K562 (cell line): ENCODE data around the gene UBE2U. TPM values are rescaled to one million over a fixed set of nuclear protein-coding genes. Genes with fewer than 3 reads are reported as not detected.
"Not testable (repeated sequence)": the region's sequence is repeated elsewhere in the genome, so short reads cannot be mapped to it uniquely, and the experiment has no call there.

Experiments
- ATAC-seq: fragments of 200-7000 bp; cut with Tn5 transposase; 3 replicates; pipeline ENCODE4 v1.9.1; 2020; ENCODE audit warnings: moderate library complexity
- BruUV-seq: library from RNA; stranded (reverse); fragments of 400-500 nt; replicated peaks from 2 replicates; lab custom pipeline; 2021; lab: Mats Ljungman, UMichigan
- CTCF ChIA-PET: fragments of 300-600 bp; formaldehyde crosslinking; extraction: SDS; loops from one replicate; lab custom pipeline; 2021; ENCODE audit warnings: low intra/inter-chr PET ratio; lab: Yijun Ruan, JAX
- POLR2A ChIA-PET: fragments of 300-600, 350-650 bp; sonication (Branson Sonifier 250); formaldehyde crosslinking; extraction: SDS; loops from one replicate; lab custom pipeline; 2021; ENCODE audit warnings: antibody characterized with exemption, inconsistent platforms; lab: Yijun Ruan, JAX
- DNase-seq, 4 experiments: peaks; one replicate each; pipeline versions ENCODE4 v3.0.0 to v3.0.0-alpha.2; 2011 to 2018; ENCODE audit warnings: low spot score in 3 of 4, mixed read lengths in 3 of 4; ENCODE audit errors: extremely low read depth in 1 of 4
- FAIRE-seq: peaks from 2 replicates; lab custom pipeline; 2011; peaks lifted over from hg19 to GRCh38; lab: Jason Lieb, UNC
- H2AFZ ChIP-seq: 2 replicates; pipeline ENCODE4 v1.6.0; 2011; ENCODE audit warnings: low read depth, low read length, control low read depth, inconsistent platforms
- H3K27ac ChIP-seq: fragments of 200-600 bp; 3 replicates; pipeline ENCODE4 v1.8.0; 2011; ENCODE audit warnings: low read depth, mild to moderate bottlenecking, control low read depth, inconsistent platforms, low read length, moderate library complexity, mixed read lengths; ENCODE audit errors: extremely low read depth
- H3K27me3 ChIP-seq, 2 experiments: fragments of 300-600 bp in 1 of 2; 2 replicates in 1 of 2; 3 replicates in 1 of 2; pipeline versions ENCODE4 v1.6.0 to v1.8.0; 2011; ENCODE audit warnings: inconsistent platforms in 2 of 2, low read length in 2 of 2, mild to moderate bottlenecking in 1 of 2, mixed read lengths in 1 of 2, moderate library complexity in 1 of 2; ENCODE audit not compliant: control insufficient read depth in 2 of 2, insufficient read depth in 2 of 2
- H3K36me3 ChIP-seq: fragments of 300-600 bp; 3 replicates; pipeline ENCODE4 v1.8.0; 2011; ENCODE audit warnings: mild to moderate bottlenecking, low read length, inconsistent platforms; ENCODE audit not compliant: control insufficient read depth, insufficient read depth
- H3K4me1 ChIP-seq, 2 experiments: fragments of 200-600 bp in 1 of 2; replicated peaks in 1 of 2; 2 replicates in 1 of 2; 3 replicates in 1 of 2; pipeline versions ENCODE4 v1.5.1 to v1.8.0; 2011; ENCODE audit warnings: inconsistent platforms in 2 of 2, low read length in 2 of 2, mild to moderate bottlenecking in 1 of 2, mixed read lengths in 1 of 2, moderate library complexity in 1 of 2; ENCODE audit not compliant: control insufficient read depth in 2 of 2, insufficient read depth in 2 of 2
- H3K4me2 ChIP-seq: 2 replicates; pipeline ENCODE4 v1.6.1; 2011; ENCODE audit warnings: low read length, control low read depth, inconsistent platforms, mixed read lengths; ENCODE audit not compliant: insufficient read depth
- H3K4me3 ChIP-seq: fragments of 200-600 bp; sonication (generic), shearing (Covaris generic); 2 replicates; pipeline ENCODE4 v1.5.1; 2016; ENCODE audit warnings: control low read depth, inconsistent platforms
- H3K79me2 ChIP-seq: fragments of 200-600 bp; 3 replicates; pipeline ENCODE4 v1.8.0; 2011; ENCODE audit warnings: low read length, inconsistent platforms; ENCODE audit not compliant: control insufficient read depth, insufficient read depth
- H3K9ac ChIP-seq, 2 experiments: 2 replicates each; pipeline versions ENCODE4 v1.6.0 to v1.6.1; 2011; ENCODE audit warnings: low read depth in 2 of 2, low read length in 2 of 2, control low read depth in 1 of 2, inconsistent platforms in 1 of 2, mild to moderate bottlenecking in 1 of 2, mixed read lengths in 1 of 2; ENCODE audit not compliant: insufficient read depth in 1 of 2
- H3K9me1 ChIP-seq: one replicate; pipeline ENCODE4 v1.6.0; 2011; ENCODE audit warnings: inconsistent platforms, mild to moderate bottlenecking, low read length, moderate library complexity; ENCODE audit not compliant: control insufficient read depth, insufficient read depth
- H3K9me3 ChIP-seq: replicated peaks from 2 replicates; pipeline ENCODE4 v1.5.1; 2011; ENCODE audit warnings: low read depth, low read length, inconsistent platforms; ENCODE audit not compliant: control insufficient read depth, insufficient read depth
- H4K20me1 ChIP-seq: replicated peaks from 2 replicates; pipeline ENCODE4 v1.6.1; 2011; ENCODE audit warnings: low read length, inconsistent platforms, mixed read lengths; ENCODE audit not compliant: control insufficient read depth, insufficient read depth
- ERF ChIP-seq: fragments of 450-650 bp; formaldehyde crosslinking; IDR thresholded peaks from 2 replicates; pipeline ENCODE4 v1.4.0; 2020; ENCODE audit warnings: mild to moderate bottlenecking, mixed read lengths
- FOSL1 ChIP-seq: fragments of 200-800 bp; sonication (Bioruptor generic); conservative IDR thresholded peaks from 2 replicates; pipeline ENCODE4 v1.6.1; 2016; ENCODE audit warnings: missing genetic modification characterization, missing compliant biosample characterization
- SMARCA4 ChIP-seq: fragments of 450-650 bp; IDR thresholded peaks from 2 replicates; pipeline ENCODE4 v1.6.1; 2016
- ZNF507 ChIP-seq: conservative IDR thresholded peaks from 2 replicates; pipeline ENCODE4 v1.6.1; 2017; ENCODE audit warnings: missing genetic modification characterization, missing compliant biosample characterization
- WGBS: fragments of 100-300 bp; shearing (Covaris generic); methylation state at CpG from one replicate; pipeline ENCODE4 v1.1.6; 2016; ENCODE audit warnings: low coverage, mixed read lengths; ENCODE audit not compliant: insufficient coverage; ENCODE audit errors: missing lambda C conversion rate; 5-methylcytosine and 5-hydroxymethylcytosine counted together
- in situ Hi-C: fragments of 300-500 bp; cut with MboI; formaldehyde crosslinking; loops from 4 replicates; pipeline ENCODE4 v1.15.0; 2018; ENCODE audit warnings: inconsistent platforms, mixed read lengths
- intact Hi-C: fragments of 100-400 bp; cut with micrococcal nuclease; formaldehyde crosslinking; loops from 2 replicates; pipeline ENCODE4 v1.14.2; 2022
- polyA plus RNA-seq, 8 experiments: library from polyadenylated mRNA; depleted of rRNA in 4 of 8; stranded (reverse) in 5 of 8; unstranded in 3 of 8; fragments of >200 nt; fragmentation: Nextera tagmentation in 2 of 8; fragmentation: Illumina TruSeq in 1 of 8; extraction: Ambion mirVana in 2 of 8; extraction: Trizol in 1 of 8; gene quantifications; 2 replicates each; pipeline versions ENCODE4 v1.2.1 to v1.2.3, GENCODE V29; 2011 to 2014; ENCODE audit warnings: inconsistent platforms in 1 of 8, missing spikeins in 1 of 8
- total RNA-seq, 7 experiments: library from RNA; depleted of rRNA in 6 of 7; stranded (reverse); fragments of >200 nt in 6 of 7; fragmentation: Illumina TruSeq in 2 of 7; extraction: Trizol in 2 of 7; gene quantifications; 2 replicates each; pipeline versions ENCODE4 v1.2.1 to v1.2.3, GENCODE V29; 2011 to 2021; ENCODE audit warnings: low replicate concordance in 1 of 7

The UBE2U gene
- total and polyA plus RNA-seq, 9 of the 15 experiments (the other 6 are each of a cell fraction or from before 2014, with no cell fraction given), result not detected

DNA sequence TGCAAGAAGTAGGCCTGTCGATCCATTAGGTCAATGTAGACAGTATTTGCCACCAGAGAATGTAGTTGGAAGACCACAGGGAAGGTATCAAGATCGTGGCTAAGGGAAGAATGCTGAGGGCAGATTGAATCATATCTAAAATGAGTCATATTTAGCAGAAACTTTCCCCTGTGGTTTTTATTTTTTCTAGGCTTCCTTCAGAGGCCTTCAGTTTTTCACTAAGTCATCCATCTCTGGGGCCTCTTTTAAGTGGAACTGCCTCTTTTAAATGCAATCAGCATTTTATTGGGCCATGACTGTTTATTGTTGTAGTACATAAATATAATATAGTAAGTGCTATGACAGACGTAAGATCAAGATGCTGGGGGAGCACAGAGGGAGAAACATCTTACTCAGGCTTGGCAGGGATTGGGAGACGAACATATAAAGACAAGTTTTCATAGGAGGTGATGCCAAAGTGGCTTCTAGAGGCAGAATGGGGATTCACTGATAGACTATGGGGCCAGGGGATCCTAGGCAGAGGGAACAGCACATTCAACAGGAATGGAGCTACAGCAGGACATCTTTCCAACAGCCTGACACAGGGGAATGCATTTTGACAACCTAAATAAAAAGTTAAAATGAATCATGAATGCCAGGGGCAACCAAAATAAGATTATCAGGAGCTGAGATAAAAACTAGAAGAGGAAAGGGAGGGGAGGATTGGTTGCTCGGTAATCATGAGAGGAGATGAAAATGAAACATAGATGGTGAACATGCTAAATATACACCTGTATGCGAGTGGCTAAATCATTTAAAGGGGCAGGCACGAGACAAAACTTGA lies 20.1 kb downstream of the UBE2U start:
- TF ChIP-seq SMARCA4, result no peak
- peak; percentile 74 for TF ChIP-seq FOSL1 (tag)
- TF ChIP-seq ZNF507 (tag), result 0 out of 2 replicates have a peak, but pooled peaks have one; percentile 15
- TF ChIP-seq ERF, result no peak
- WGBS, result under 1% methylated on average over 7 of the region's 7 CpGs
- in situ Hi-C loops, result no loop called here
- ChIA-PET CTCF (no interaction called here), POLR2A (no interaction called here)
- H3K9me3 ChIP-seq, result no peaks in the 10 kb centered on the region
- H3K36me3 ChIP-seq, result no peaks in the 10 kb centered on the region
- H3K4me2 ChIP-seq, result no peak overlapping the region
- DNase-seq (no peak), ATAC-seq (no peak), FAIRE-seq (no peak)
- no peak overlapping the region for H3K27ac ChIP-seq
- BruUV-seq, result no TSS peak
- no peak overlapping the region for H3K9ac ChIP-seq
- H3K4me1 ChIP-seq, result no peaks in the 10 kb centered on the region
- no peaks in the 10 kb centered on the region for H3K27me3 ChIP-seq
- H4K20me1 ChIP-seq, result no peaks in the 10 kb centered on the region
- intact Hi-C loops, result no loop called here
- no peaks in the 10 kb centered on the region for H3K9me1 ChIP-seq
- no peak overlapping the region for H3K4me3 ChIP-seq
- H3K79me2 ChIP-seq, result no peaks in the 10 kb centered on the region
- H2AFZ ChIP-seq, result no peak overlapping the region

DNA sequence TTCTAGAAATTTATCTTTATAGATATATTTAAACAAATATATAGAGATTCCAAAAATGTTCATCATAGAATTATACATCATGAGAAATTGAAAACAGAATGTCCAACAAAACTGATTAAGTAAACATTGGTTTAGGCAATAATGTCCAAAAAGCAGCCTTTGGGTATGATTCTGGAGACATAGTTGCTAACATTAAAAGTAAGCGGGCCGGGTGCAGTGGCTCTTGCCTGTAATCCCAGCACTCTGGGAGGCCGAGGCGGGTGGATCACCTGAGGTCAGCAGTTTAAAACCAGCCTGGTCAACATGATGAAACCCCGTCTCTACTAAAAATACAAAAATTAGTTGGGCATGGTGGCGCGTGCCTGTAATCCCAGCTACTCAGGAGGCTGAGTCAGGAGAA lies 20.8 kb downstream of the UBE2U start:
- H3K4me3 ChIP-seq, POLR2A ChIA-PET, FAIRE-seq, H3K79me2 ChIP-seq, H4K20me1 ChIP-seq, H3K9ac ChIP-seq, intact Hi-C loops, BruUV-seq, ATAC-seq, DNase-seq, H3K9me1 ChIP-seq, H3K9me3 ChIP-seq, H3K27me3 ChIP-seq, H3K4me1 ChIP-seq, CTCF ChIA-PET, H3K4me2 ChIP-seq, H3K36me3 ChIP-seq, in situ Hi-C loops, H3K27ac ChIP-seq, H2AFZ ChIP-seq: not testable (repeated sequence)
- WGBS, result under 1% methylated on average over 7 of the region's 7 CpGs
